Dendritic cell treated with granulocyte-macrophage colony-stimulating factor and Interleukin-4, amounts not matched to agents 40 ng/mL and 50 ng/mL, for 4 days (primary cell): Measurements from ENCODE around the gene NPBWR2.

Experiments
- H3K27ac Mint-ChIP-seq: one replicate; pipeline ENCODE4 v1.8.0; 2022; ENCODE audit warnings: mild to moderate bottlenecking, mixed read lengths
- H3K27me3 Mint-ChIP-seq: one replicate; pipeline ENCODE4 v1.8.0; 2022; ENCODE audit warnings: mild to moderate bottlenecking, mixed read lengths
- H3K36me3 Mint-ChIP-seq: one replicate; pipeline ENCODE4 v1.8.0; 2022; ENCODE audit warnings: low read depth, mixed read lengths
- H3K4me1 Mint-ChIP-seq: one replicate; pipeline ENCODE4 v1.8.0; 2022; ENCODE audit warnings: low read depth, mixed read lengths
- H3K4me3 Mint-ChIP-seq: one replicate; pipeline ENCODE4 v1.8.0; 2022; ENCODE audit warnings: mild to moderate bottlenecking, moderate library complexity, mixed read lengths
- H3K9me3 Mint-ChIP-seq: one replicate; pipeline ENCODE4 v1.8.0; 2022; ENCODE audit warnings: mixed read lengths
- intact Hi-C: fragments of 100-400 bp; cut with micrococcal nuclease; formaldehyde crosslinking; loops from one replicate; pipeline ENCODE4 v1.15.0; 2022

NPBWR2 gene

DNA sequence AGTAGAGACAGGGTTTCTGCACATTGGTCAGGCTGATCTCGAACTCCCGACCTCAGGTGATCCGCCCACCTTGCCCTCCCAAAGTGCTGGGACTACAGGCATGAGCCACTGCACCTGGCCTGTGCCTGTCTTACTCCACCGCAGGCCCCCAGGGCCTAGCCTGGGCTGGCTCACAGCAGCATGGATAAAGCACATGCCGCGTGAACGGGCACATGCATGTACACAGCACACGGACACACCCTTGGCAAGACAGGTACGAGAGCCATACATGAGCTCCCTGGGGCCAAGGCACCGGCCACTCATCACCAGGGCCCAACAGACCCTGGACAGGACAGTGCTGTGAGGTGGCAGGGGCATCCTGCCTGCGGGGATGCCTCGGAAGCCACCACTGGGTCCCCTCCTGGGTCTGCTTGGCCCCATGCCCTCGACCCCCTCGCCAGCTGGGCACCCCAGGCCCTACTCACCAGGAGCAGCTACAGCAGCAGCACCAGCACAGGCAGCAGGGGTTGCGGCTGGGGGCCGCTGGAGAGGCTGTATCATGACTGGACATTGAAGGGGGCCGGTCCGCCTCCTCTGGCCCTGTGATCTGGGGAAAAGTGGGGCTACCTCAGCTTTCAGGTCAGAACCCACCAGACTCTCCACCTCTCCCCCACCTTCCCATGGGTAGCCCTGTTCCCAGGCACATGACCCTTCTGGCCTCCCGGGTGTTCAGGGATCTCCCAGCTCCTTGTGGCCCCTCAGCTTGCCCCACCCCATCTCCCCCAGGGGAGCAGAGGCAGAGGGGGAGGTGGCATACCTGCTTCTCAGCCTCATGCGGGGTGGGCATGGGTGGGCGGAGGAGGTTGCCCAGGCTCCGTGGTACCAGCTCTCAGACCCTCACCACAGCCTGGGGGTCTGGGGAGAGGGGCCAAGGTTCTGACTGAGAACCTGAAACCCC, 31.0 kb downstream of the NPBWR2 start:
- Mint-ChIP-seq H3K36me3 (peaks cover 89% of the 10 kb centered on the region), H3K27ac (peak overlapping the region; percentile 92)

DNA sequence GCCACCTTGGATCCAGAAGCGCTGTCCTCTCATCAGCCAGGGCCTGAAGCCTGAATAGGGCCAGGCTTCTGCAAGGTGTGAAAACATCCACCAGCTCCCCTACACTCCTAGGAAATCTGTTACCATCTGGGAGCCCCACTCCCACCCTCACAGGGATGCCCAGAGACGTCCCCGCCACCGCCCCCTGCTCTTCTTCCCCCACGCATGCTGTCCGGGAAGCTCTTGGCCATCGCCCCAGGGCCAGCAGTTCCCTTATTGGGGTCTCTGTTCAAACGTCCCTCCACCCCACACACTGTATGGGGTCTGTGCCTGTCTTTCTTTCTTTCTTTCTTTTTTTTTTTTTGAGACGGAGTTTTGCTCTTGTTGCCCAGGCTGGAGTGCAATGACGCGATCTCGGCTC, 31.8 kb downstream of the NPBWR2 start:
- intact Hi-C loops: no loop called here
- H3K36me3 Mint-ChIP-seq: peaks cover 87% of the 10 kb centered on the region
- peak overlapping the region; percentile 92 for H3K27ac Mint-ChIP-seq
- no peaks in the 10 kb centered on the region for H3K9me3 Mint-ChIP-seq
- H3K4me1 Mint-ChIP-seq: peaks cover 74% of the 10 kb centered on the region
- H3K27me3 Mint-ChIP-seq: no peaks in the 10 kb centered on the region
- peak overlapping the region; percentile 98 for H3K4me3 Mint-ChIP-seq

More for the DNA sequence above, 31.0 kb downstream of the NPBWR2 start:
- H3K4me3 Mint-ChIP-seq: peak overlapping the region; percentile 98
- no peaks in the 10 kb centered on the region for H3K9me3 Mint-ChIP-seq
- peaks cover 74% of the 10 kb centered on the region for H3K4me1 Mint-ChIP-seq
- intact Hi-C loops: no loop called here
- no peaks in the 10 kb centered on the region for H3K27me3 Mint-ChIP-seq

DNA sequence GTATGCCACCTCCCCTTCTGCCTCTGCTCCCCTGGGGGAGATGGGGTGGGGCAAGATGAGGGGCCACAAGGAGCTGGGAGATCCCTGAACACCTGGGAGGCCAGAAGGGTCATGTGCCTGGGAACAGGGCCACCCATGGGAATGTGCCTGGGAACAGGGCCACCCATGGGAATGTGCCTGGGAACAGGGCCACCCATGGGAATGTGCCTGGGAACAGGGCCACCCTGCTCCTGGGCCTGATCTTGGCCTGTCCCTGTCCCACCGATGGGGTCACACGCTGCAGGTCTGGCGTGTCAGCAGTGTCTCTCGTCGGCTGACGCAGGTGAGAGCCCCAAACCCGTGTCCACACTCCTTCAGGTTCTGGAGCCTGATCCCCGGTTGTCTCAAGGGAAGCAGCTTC, 32.4 kb downstream of the NPBWR2 start:
- Mint-ChIP-seq H3K27ac (no peak overlapping the region), H3K9me3 (no peaks in the 10 kb centered on the region), H3K36me3 (peaks cover 81% of the 10 kb centered on the region), H3K4me1 (peaks cover 69% of the 10 kb centered on the region), H3K4me3 (peak overlapping the region; percentile 2), H3K27me3 (no peaks in the 10 kb centered on the region)
- intact Hi-C loops: no loop called here

DNA sequence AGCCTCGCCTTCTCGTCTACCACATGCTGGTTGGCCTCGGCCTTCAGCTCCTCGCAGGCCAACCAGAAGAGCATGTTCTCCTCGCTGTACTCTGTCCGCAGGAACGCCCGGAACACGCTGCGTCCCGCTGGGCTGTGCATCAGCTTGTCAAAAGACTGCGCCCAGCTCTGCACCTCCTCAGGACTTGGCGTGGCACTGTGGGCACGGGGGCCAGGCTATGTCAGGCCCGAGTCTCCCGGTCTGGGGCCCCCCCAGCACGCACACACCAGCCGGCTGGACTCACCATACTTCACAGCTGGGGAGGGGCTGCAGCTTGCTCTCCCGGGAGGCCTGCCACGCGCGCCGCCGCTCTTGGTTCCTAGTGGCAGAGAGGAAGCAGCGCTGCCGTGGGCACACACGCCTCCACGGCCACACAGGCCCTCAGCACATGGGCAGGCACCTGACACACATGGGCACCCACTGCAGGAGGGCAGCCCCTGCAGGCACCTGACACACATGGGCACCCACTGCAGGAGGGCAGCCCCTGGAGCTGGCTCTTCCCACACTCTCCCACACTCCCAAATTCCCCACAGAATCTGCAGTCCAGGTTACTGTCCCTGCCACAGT, 33.1 kb downstream of the NPBWR2 start:
- no peaks in the 10 kb centered on the region for H3K9me3 Mint-ChIP-seq
- no peak overlapping the region for H3K4me3 Mint-ChIP-seq
- intact Hi-C loops: no loop called here
- H3K4me1 Mint-ChIP-seq: peaks cover 68% of the 10 kb centered on the region
- no peaks in the 10 kb centered on the region for H3K27me3 Mint-ChIP-seq
- no peak overlapping the region for H3K27ac Mint-ChIP-seq
- peaks cover 79% of the 10 kb centered on the region for H3K36me3 Mint-ChIP-seq

DNA sequence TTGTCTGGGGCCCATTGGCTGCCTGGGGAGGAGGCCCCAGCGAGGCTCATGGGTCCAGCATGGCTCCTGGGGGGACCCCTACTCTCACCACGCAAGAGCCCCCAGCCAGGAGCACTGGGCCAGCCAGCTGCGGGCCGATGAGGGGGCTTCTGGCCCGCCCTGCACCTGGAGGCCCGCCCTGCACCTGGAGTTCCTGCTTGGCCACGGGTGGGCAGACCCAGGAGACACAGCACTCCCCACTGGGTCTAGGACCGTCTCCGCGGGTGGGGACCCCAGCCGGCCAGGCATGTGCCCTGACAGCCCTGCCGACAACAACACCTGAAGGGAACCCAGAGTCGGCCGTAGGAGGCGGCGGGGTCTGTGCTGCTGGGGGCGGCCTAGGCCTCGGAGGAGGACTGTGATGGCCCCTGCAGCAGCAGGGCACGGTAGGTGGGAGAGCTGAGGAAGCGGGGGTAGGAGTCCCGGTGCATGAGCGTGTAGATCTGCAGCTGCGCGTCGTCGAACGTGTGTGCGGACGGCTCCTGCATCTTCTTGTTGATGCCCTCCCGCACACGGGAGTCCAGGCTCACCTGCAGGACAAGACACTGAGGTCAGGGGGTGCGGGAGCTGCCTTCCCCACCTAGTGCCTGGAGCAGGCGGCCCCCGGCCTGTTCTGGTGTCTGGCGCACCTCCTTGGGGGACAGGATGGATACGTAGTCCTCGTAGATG, 33.7 kb downstream of the NPBWR2 start:
- H3K27me3 Mint-ChIP-seq: peaks cover 5% of the 10 kb centered on the region
- H3K4me3 Mint-ChIP-seq: no peak overlapping the region
- peaks cover 65% of the 10 kb centered on the region for H3K4me1 Mint-ChIP-seq
- intact Hi-C loops: no loop called here
- no peaks in the 10 kb centered on the region for H3K9me3 Mint-ChIP-seq
- H3K27ac Mint-ChIP-seq: no peak overlapping the region
- H3K36me3 Mint-ChIP-seq: peaks cover 73% of the 10 kb centered on the region

DNA sequence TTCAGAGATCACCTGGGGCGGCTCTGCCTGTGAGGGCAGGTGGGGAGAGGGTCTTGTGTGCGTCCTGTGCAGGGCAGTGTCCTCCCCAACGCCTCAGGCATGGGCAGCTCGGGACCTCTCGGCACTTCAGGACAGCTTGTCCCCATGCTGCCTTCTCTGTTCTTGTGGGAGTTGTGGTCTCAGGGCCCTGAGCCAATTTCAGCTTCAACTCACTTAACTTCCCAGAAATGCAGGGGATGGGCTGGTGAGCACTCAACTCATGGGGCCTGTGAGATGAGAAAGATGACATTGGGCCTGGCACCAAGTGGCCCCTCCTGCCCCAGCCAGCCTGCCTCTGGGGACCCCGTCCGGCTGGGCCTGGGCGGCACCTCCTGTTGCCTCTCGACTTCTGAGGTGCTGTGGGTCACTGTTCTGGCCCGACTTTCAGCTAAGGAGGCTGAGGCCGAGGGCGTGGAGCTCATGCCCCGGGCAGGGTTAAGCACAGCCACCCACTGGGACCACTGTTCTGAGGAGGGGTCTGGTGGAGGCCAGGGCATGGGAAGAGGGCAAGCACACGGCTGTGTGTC, 34.8 kb downstream of the NPBWR2 start:
- Mint-ChIP-seq H3K9me3 (no peaks in the 10 kb centered on the region), H3K27ac (peak overlapping the region; percentile 23), H3K4me3 (no peak overlapping the region), H3K4me1 (peaks cover 65% of the 10 kb centered on the region), H3K27me3 (peaks cover 13% of the 10 kb centered on the region), H3K36me3 (peaks cover 62% of the 10 kb centered on the region)
- intact Hi-C loops: no loop called here

DNA sequence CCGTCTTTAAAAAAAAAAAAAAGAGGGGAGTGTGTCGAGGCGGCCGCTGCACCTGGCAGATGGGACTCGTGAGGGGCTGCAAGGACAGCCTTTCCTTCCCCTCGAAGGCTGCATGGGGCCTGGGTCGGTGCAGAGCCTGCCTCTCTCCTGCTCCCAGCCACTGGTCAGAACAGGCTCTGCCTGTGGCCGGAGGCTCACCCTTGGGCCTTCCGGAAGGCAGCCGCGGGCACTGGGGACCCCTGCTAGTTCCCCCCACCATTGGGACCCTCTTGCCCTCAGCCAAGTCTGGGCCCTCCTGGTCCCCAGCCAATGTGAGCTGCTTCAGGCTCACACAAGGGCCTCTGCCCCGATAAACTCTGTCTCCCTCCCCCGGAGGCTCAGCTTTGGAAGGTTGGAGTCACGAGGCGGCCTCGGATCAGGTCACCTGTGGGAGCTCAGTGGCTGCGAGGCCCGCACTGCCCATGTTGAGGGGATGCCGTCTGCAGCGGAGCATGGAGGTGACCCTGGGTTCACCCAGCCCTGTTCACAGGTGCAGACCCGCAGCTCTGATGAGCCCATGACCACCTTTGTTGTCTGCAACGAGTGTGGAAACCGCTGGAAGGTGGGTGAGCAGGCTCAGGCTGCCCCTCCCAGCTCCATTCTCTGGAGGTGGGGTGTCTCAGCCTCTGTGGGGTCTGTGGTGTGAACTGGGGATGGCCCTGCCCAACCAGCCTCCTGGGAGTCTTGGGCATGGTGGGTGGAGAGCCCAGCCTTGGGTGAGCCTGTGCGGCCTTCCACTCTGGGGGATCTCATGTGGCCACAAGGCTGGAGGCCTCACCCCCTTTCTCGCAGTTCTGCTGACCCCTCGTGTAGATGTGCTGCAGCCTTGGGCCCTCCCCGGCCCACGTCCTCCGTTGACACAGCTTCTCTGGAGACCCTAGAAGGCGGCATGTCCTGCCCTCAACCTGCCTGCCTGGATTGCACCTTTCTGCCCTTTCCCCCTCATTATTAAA, 35.7 kb downstream of the NPBWR2 start:
- H3K9me3 Mint-ChIP-seq: no peaks in the 10 kb centered on the region
- peaks cover 73% of the 10 kb centered on the region for H3K4me1 Mint-ChIP-seq
- intact Hi-C loops: no loop called here
- peaks cover 53% of the 10 kb centered on the region for H3K36me3 Mint-ChIP-seq
- peak overlapping the region; percentile 14 for H3K27ac Mint-ChIP-seq
- no peak overlapping the region for H3K4me3 Mint-ChIP-seq
- H3K27me3 Mint-ChIP-seq: peaks cover 17% of the 10 kb centered on the region

DNA sequence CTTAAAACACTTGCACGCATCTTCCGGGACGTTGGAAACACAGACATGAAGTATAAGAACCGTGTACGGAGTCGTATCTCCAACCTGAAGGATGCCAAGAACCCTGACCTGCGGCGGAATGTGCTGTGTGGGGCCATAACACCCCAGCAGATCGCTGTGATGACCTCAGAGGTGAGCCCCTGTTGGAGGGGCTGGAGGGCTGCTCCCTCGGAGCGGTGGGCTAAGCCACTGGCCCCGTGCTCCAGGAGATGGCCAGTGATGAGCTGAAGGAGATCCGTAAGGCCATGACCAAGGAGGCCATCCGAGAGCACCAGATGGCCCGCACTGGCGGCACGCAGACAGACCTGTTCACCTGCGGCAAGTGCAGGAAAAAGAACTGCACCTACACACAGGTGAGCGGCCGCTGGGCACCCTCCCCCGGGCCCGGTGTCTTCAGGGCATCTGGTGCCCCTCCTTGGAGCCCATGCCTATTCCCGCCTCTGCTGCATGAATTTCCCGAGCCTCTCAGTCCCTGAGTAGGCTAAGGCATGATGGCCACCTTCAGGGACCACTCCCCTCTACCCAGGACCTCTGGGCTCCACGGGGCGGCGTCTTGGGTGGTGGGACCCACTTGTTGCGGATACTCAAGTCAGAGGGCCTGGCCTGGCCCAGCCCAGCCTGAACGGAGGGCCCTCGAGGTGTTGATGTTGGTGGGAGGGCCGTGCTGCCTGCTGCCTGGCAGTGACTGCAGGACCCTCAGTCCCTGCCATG, 36.9 kb downstream of the NPBWR2 start:
- Mint-ChIP-seq H3K4me1 (peaks cover 73% of the 10 kb centered on the region), H3K9me3 (no peaks in the 10 kb centered on the region), H3K27me3 (peaks cover 24% of the 10 kb centered on the region), H3K4me3 (no peak overlapping the region), H3K27ac (peak overlapping the region; percentile 14), H3K36me3 (peaks cover 40% of the 10 kb centered on the region)
- intact Hi-C loops: no loop called here

DNA sequence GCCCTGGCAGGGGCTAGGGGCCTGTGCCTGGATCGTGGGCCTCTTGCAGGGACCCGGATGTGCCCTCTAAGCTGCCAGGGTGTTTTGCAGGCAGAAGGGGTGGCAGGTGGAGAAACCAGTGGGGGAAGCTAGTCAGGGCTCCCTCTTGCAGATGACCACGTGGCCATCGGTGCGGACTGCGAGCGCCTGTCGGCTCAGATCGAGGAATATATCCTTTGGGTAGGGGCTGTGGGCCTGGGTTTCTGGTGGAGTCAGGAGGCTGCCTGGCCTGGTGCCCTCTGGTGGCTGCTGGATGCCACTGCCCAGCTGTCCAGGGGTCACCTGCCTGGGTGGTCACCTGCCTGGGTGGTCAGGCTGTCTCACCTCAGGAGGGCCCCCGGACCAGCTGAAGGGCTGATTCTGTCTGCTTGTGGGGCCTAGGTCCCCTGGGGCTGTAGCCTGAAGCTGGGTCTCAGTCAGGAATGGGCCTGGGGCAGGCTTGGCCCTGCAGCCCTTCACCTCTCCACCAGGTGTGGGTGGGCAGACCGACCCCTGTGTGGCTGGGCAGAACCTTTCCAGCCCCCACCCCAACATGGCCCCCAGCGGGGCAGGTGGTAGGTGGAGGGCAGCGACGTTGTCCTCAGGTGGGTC, 37.6 kb downstream of the NPBWR2 start:
- Mint-ChIP-seq H3K27me3 (peaks cover 28% of the 10 kb centered on the region), H3K9me3 (no peaks in the 10 kb centered on the region), H3K36me3 (peaks cover 34% of the 10 kb centered on the region), H3K4me1 (peaks cover 73% of the 10 kb centered on the region), H3K27ac (no peak overlapping the region), H3K4me3 (no peak overlapping the region)
- intact Hi-C loops: no loop called here

DNA sequence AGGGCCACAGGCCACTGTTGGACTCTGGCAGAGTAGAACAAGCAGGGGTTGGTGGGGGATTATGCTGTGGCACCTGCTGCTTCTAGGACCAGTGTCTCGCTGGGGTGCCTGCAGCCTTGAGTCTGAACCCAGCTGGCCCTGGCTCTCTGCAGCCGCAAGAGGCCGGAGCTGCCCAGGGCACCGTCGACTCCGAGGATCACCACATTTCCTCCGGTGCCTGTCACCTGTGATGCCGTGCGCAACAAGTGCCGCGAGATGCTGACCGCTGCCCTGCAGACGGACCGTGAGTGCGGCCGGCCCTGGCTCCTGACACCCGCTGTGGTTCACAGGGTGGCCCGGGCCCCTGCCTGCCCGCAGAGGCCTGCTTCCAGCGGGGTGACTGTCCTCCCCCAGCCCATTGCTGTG, 38.2 kb downstream of the NPBWR2 start:
- Mint-ChIP-seq H3K36me3 (peaks cover 28% of the 10 kb centered on the region), H3K9me3 (no peaks in the 10 kb centered on the region), H3K27ac (no peak overlapping the region), H3K27me3 (peaks cover 34% of the 10 kb centered on the region), H3K4me1 (peaks cover 73% of the 10 kb centered on the region), H3K4me3 (no peak overlapping the region)
- intact Hi-C loops: no loop called here

DNA sequence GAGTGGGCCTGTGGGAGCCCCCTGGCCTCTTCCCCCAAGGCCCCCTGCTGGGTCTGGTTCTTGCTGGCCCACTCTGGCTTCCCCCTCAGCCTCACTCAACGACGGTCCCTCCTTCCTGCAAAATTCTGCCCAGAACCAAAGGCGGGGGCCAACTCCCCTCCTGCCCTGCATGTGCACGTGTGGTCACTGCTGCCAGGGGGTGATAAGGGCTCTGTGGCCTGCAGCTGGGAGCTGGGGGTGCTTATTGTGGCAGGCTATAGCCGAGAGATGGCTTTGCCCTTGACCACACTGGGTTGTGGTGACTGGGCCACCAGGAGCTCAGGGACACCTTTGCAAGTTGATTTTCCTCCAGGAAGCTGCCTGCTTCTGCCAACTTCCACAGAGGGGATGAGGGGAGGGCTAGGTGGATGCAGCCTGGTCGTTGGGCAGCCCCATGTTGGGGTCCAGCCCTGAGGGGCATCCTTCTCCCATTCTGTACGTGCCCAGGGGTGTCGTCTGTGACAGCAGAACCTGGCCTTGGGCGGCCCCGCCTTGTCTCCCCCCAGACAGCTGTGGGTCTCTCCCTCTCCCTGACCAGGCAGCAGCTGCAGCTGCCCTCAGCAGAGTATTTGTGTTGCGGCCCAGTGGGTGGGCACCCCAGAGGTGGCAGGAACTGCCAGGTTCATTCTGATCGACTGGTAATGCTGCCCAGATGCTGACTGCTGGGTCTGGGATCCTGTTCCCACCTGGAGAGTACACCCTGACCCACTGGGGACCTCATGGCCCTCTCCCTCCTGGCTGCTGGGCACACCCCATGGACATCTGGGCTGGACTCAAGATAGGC, 38.8 kb downstream of the NPBWR2 start:
- H3K4me1 Mint-ChIP-seq: peaks cover 73% of the 10 kb centered on the region

More for the DNA sequence above, 38.8 kb downstream of the NPBWR2 start:
- H3K27ac Mint-ChIP-seq: no peak overlapping the region
- no peaks in the 10 kb centered on the region for H3K9me3 Mint-ChIP-seq
- no peak overlapping the region for H3K4me3 Mint-ChIP-seq
- intact Hi-C loops: no loop called here
- H3K27me3 Mint-ChIP-seq: peaks cover 38% of the 10 kb centered on the region
- H3K36me3 Mint-ChIP-seq: peaks cover 27% of the 10 kb centered on the region
